ENCODE results near the gene ATRNL1.

Gene ATRNL1

GRCh38 chr10:115845921-115846320 lies 752.8 kb downstream of the ATRNL1 start:
- no peak for DNase-seq
- Mint-ChIP-seq H3K36me3 (no peaks in the 10 kb centered on the region), H3K9me3 (no peaks in the 10 kb centered on the region), H3K27ac (no peak overlapping the region), H3K4me1 (no peaks in the 10 kb centered on the region), H3K27me3 (no peaks in the 10 kb centered on the region), H3K4me3 (no peak overlapping the region)
- CTCF ChIA-PET = no interaction called here

GRCh38 chr10:115846528-115846927 lies 753.4 kb downstream of the ATRNL1 start:
- Mint-ChIP-seq H3K27me3 (no peaks in the 10 kb centered on the region), H3K36me3 (no peaks in the 10 kb centered on the region), H3K9me3 (no peaks in the 10 kb centered on the region), H3K4me3 (no peak overlapping the region), H3K4me1 (no peaks in the 10 kb centered on the region), H3K27ac (no peak overlapping the region)
- CTCF ChIA-PET = no interaction called here
- DNase-seq = no peak

GRCh38 chr10:115849197-115849596 lies 756.0 kb downstream of the ATRNL1 start:
- Mint-ChIP-seq H3K27ac (no peak overlapping the region), H3K27me3 (no peaks in the 10 kb centered on the region), H3K4me3 (no peak overlapping the region), H3K4me1 (no peaks in the 10 kb centered on the region), H3K36me3 (no peaks in the 10 kb centered on the region), H3K9me3 (no peaks in the 10 kb centered on the region)
- no peak for DNase-seq
- CTCF ChIA-PET = no interaction called here

GRCh38 chr10:115850666-115851065 lies 757.5 kb downstream of the ATRNL1 start:
- DNase-seq = no peak
- Mint-ChIP-seq H3K36me3 (no peaks in the 10 kb centered on the region), H3K27ac (no peak overlapping the region), H3K9me3 (no peaks in the 10 kb centered on the region), H3K4me1 (no peaks in the 10 kb centered on the region), H3K4me3 (no peak overlapping the region), H3K27me3 (no peaks in the 10 kb centered on the region)
- CTCF ChIA-PET = no interaction called here

GRCh38 chr10:115851695-115852094 lies 758.5 kb downstream of the ATRNL1 start:
- Mint-ChIP-seq H3K4me1 (no peaks in the 10 kb centered on the region), H3K27ac (no peak overlapping the region), H3K27me3 (no peaks in the 10 kb centered on the region), H3K36me3 (no peaks in the 10 kb centered on the region), H3K4me3 (no peak overlapping the region), H3K9me3 (no peaks in the 10 kb centered on the region)
- CTCF ChIA-PET = no interaction called here
- no peak for DNase-seq

GRCh38 chr10:115854740-115855435 lies 761.7 kb downstream of the ATRNL1 start:
- no peaks in the 10 kb centered on the region for H3K27me3 Mint-ChIP-seq
- CTCF ChIA-PET = no interaction called here
- no peak overlapping the region for H3K4me3 Mint-ChIP-seq

GRCh38 chr10:115856580-115856979 lies 763.4 kb downstream of the ATRNL1 start:
- no peaks in the 10 kb centered on the region for H3K36me3 Mint-ChIP-seq
- H3K9me3 Mint-ChIP-seq = peaks cover 4% of the 10 kb centered on the region
- no peaks in the 10 kb centered on the region for H3K27me3 Mint-ChIP-seq
- no peak for DNase-seq
- H3K4me1 Mint-ChIP-seq = no peaks in the 10 kb centered on the region
- CTCF ChIA-PET = no interaction called here
- no peak overlapping the region for H3K4me3 Mint-ChIP-seq
- no peak overlapping the region for H3K27ac Mint-ChIP-seq

More at GRCh38 chr10:115854740-115855435, 761.7 kb downstream of the ATRNL1 start:
- Mint-ChIP-seq H3K27ac (no peak overlapping the region), H3K9me3 (peaks cover 4% of the 10 kb centered on the region), H3K4me1 (no peaks in the 10 kb centered on the region), H3K36me3 (no peaks in the 10 kb centered on the region)
- DNase-seq = no peak

GRCh38 chr10:115857856-115858255 lies 764.7 kb downstream of the ATRNL1 start:
- no peaks in the 10 kb centered on the region for H3K4me1 Mint-ChIP-seq
- no peaks in the 10 kb centered on the region for H3K27me3 Mint-ChIP-seq
- H3K27ac Mint-ChIP-seq = no peak overlapping the region
- no peak overlapping the region for H3K4me3 Mint-ChIP-seq
- H3K9me3 Mint-ChIP-seq = peaks cover 4% of the 10 kb centered on the region
- CTCF ChIA-PET = no interaction called here
- DNase-seq = no peak
- H3K36me3 Mint-ChIP-seq = no peaks in the 10 kb centered on the region

GRCh38 chr10:115860182-115861107 lies 767.3 kb downstream of the ATRNL1 start:
- DNase-seq = no peak
- Mint-ChIP-seq H3K4me3 (no peak overlapping the region), H3K4me1 (no peaks in the 10 kb centered on the region), H3K36me3 (no peaks in the 10 kb centered on the region), H3K27me3 (no peaks in the 10 kb centered on the region), H3K27ac (no peak overlapping the region), H3K9me3 (peaks cover 4% of the 10 kb centered on the region)
- CTCF ChIA-PET = no interaction called here

GRCh38 chr10:115861455-115861854 lies 768.3 kb downstream of the ATRNL1 start:
- no peak for DNase-seq
- no peaks in the 10 kb centered on the region for H3K36me3 Mint-ChIP-seq
- H3K4me1 Mint-ChIP-seq = no peaks in the 10 kb centered on the region
- CTCF ChIA-PET = no interaction called here
- H3K27ac Mint-ChIP-seq = no peak overlapping the region
- H3K9me3 Mint-ChIP-seq = peaks cover 4% of the 10 kb centered on the region
- no peak overlapping the region for H3K4me3 Mint-ChIP-seq
- H3K27me3 Mint-ChIP-seq = no peaks in the 10 kb centered on the region

GRCh38 chr10:115861864-115862263 lies 768.7 kb downstream of the ATRNL1 start:
- CTCF ChIA-PET = no interaction called here
- H3K36me3 Mint-ChIP-seq = no peaks in the 10 kb centered on the region

GRCh38 chr10:115866174-115866573 lies 773.0 kb downstream of the ATRNL1 start:
- no peak overlapping the region for H3K4me3 Mint-ChIP-seq
- no peaks in the 10 kb centered on the region for H3K27me3 Mint-ChIP-seq
- DNase-seq = no peak
- no peaks in the 10 kb centered on the region for H3K36me3 Mint-ChIP-seq
- no peaks in the 10 kb centered on the region for H3K4me1 Mint-ChIP-seq
- CTCF ChIA-PET = no interaction called here
- no peak overlapping the region for H3K27ac Mint-ChIP-seq
- peaks cover 3% of the 10 kb centered on the region for H3K9me3 Mint-ChIP-seq

More at GRCh38 chr10:115861864-115862263, 768.7 kb downstream of the ATRNL1 start:
- Mint-ChIP-seq H3K4me1 (no peaks in the 10 kb centered on the region), H3K4me3 (no peak overlapping the region), H3K27me3 (no peaks in the 10 kb centered on the region), H3K9me3 (peaks cover 4% of the 10 kb centered on the region), H3K27ac (no peak overlapping the region)
- no peak for DNase-seq

GRCh38 chr10:115866691-115867090 lies 773.5 kb downstream of the ATRNL1 start:
- Mint-ChIP-seq H3K4me3 (no peak overlapping the region), H3K36me3 (no peaks in the 10 kb centered on the region), H3K9me3 (peaks cover 3% of the 10 kb centered on the region), H3K27ac (no peak overlapping the region), H3K27me3 (no peaks in the 10 kb centered on the region), H3K4me1 (no peaks in the 10 kb centered on the region)
- no peak for DNase-seq
- CTCF ChIA-PET = no interaction called here

- H3K4me3 Mint-ChIP-seq = no peak overlapping the region
- CTCF ChIA-PET = no interaction called here
- no peak for DNase-seq
- H3K4me1 Mint-ChIP-seq = no peaks in the 10 kb centered on the region
- no peaks in the 10 kb centered on the region for H3K27me3 Mint-ChIP-seq
- peaks cover 3% of the 10 kb centered on the region for H3K9me3 Mint-ChIP-seq
- H3K27ac Mint-ChIP-seq = no peak overlapping the region
- H3K36me3 Mint-ChIP-seq = no peaks in the 10 kb centered on the region
Observed at GRCh38 chr10:115867305-115867704, 774.1 kb downstream of the ATRNL1 start.

GRCh38 chr10:115871855-115872254 lies 778.7 kb downstream of the ATRNL1 start:
- Mint-ChIP-seq H3K4me1 (no peaks in the 10 kb centered on the region), H3K9me3 (peaks cover 3% of the 10 kb centered on the region), H3K4me3 (no peak overlapping the region), H3K27ac (no peak overlapping the region), H3K27me3 (no peaks in the 10 kb centered on the region), H3K36me3 (no peaks in the 10 kb centered on the region)
- DNase-seq = no peak
- CTCF ChIA-PET = no interaction called here
